Measurements from ENCODE around the gene C1orf232. TPM values are rescaled to one million over a fixed set of nuclear protein-coding genes. Genes with fewer than 3 reads are reported as not detected.

The C1orf232 gene
- total RNA-seq, 3 donors from 2014 or later (not counting 1 experiment from before 2014, with no cell fraction given): not detected

DNA sequence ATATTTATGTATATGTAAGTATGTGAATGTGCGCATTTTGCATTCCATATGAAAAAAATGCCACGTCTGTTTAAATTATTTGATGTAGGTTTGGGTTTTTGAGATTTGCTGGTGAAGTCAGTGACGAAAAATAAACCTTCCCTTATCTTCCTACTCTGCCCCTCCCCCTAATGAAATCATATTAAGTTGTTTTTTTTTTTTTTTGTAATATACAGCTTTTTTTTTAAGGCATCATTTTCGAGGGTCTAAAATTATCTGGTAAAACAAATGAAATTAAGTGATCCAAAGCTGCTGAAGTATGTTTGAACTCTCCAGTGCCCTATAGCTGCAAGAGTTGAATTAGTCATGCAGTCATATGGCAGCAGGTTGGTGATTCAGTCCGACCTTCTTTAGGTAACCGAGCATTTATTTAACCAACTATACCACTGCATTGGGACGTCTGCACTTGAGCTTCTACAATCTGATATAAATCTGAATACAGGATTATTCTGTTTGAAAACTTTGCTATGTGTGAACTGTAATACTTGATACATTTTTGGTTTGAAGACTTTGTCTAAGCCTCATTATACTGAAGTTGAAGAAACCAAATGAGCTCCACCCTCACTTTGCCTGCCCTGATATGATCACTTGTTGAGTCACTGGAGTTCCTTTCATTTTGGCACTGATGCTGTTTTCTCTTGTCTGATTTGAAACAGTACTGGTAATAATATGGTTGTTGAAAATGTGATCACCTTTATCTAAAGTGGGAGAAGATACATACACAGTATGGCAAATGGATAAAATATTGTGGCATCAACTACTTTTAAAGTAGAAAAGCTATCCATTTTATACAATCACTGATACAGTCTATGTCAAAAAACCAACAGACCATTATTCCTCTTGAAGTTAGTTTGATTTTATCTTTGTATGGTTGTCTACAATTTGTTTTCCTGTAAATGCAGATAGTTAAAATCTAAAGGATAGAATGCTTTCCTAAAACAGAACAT lies 45.5 kb downstream of the C1orf232 start:
- peak in 1 of 2 donors; percentile 28 for DNase-seq
- Mint-ChIP-seq H3K27ac (no peak overlapping the region), H3K4me3 (no peak overlapping the region), H3K9me3 (no peaks in the 10 kb centered on the region), H3K36me3 (no peaks in the 10 kb centered on the region), H3K4me1 (peaks cover 27 to 32% of the 10 kb centered on the region in 2 donors), H3K27me3 (ENCODE audit: low read depth in 2 of 2) (peaks cover 13 to 18% of the 10 kb centered on the region in 2 donors)
- Histone ChIP-seq H3K36me3 (ENCODE audit: control insufficient read depth, insufficient read depth, low read length) (peaks cover 14% of the 10 kb centered on the region), H3K27me3 (ENCODE audit: control insufficient read depth, insufficient read depth, low read length) (peaks cover 8% of the 10 kb centered on the region), H3K27ac (ENCODE audit: low read length) (no peak overlapping the region), H3K9me3 (ENCODE audit: control insufficient read depth, insufficient read depth, low read length) (no peaks in the 10 kb centered on the region), H3K4me3 (ENCODE audit: low read length) (no peak overlapping the region), H3K4me1 (ENCODE audit: control insufficient read depth, insufficient read depth, low read length) (peaks cover 15% of the 10 kb centered on the region)
- intact Hi-C loops (cut with micrococcal nuclease): no loop called here
- no peak for ATAC-seq
- TF ChIP-seq, protein P1, sequence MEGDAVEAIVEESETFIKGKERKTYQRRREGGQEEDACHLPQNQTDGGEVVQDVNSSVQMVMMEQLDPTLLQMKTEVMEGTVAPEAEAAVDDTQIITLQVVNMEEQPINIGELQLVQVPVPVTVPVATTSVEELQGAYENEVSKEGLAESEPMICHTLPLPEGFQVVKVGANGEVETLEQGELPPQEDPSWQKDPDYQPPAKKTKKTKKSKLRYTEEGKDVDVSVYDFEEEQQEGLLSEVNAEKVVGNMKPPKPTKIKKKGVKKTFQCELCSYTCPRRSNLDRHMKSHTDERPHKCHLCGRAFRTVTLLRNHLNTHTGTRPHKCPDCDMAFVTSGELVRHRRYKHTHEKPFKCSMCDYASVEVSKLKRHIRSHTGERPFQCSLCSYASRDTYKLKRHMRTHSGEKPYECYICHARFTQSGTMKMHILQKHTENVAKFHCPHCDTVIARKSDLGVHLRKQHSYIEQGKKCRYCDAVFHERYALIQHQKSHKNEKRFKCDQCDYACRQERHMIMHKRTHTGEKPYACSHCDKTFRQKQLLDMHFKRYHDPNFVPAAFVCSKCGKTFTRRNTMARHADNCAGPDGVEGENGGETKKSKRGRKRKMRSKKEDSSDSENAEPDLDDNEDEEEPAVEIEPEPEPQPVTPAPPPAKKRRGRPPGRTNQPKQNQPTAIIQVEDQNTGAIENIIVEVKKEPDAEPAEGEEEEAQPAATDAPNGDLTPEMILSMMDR (IDR thresholded peaks at IDR 0.05): no peak
- 82% methylated on average over 3 of the region's 7 CpGs for WGBS (ENCODE audit: insufficient coverage)

DNA sequence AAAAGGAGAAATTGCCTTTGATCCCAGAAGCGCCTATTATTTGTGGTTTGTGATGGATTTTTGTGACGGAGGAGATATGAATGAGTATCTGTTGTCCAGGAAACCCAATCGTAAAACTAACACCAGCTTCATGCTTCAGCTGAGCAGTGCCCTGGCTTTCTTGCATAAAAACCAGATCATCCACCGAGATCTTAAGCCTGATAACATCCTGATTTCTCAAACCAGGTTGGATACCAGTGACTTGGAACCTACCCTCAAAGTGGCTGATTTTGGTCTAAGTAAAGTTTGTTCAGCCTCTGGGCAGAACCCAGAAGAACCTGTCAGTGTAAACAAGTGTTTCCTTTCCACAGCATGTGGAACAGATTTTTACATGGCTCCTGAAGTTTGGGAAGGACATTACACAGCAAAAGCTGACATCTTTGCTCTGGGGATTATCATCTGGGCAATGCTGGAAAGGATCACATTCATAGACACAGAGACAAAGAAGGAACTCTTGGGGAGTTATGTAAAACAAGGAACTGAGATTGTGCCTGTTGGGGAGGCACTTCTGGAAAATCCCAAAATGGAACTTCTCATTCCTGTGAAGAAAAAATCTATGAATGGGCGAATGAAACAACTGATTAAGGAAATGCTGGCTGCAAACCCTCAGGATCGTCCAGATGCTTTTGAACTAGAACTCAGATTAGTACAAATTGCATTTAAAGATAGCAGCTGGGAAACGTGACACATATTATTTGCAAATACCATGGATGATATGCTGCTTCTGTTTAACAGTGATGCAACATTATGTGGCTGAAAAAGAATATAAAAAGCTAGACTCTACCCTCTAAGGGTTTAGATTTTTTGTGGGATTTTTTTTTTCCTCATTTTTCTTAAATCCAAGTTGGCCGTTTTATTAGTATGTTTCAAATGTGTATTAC lies 46.6 kb downstream of the C1orf232 start:
- Histone ChIP-seq H3K4me1 (ENCODE audit: control insufficient read depth, insufficient read depth, low read length) (peaks cover 7% of the 10 kb centered on the region), H3K27ac (ENCODE audit: low read length) (no peak overlapping the region), H3K4me3 (ENCODE audit: low read length) (no peak overlapping the region), H3K9me3 (ENCODE audit: control insufficient read depth, insufficient read depth, low read length) (no peaks in the 10 kb centered on the region), H3K27me3 (ENCODE audit: control insufficient read depth, insufficient read depth, low read length) (no peaks in the 10 kb centered on the region), H3K36me3 (ENCODE audit: control insufficient read depth, insufficient read depth, low read length) (peaks cover 21% of the 10 kb centered on the region)
- TF ChIP-seq, protein P1 (IDR thresholded peaks at IDR 0.05): no peak
- DNase-seq (no peak), ATAC-seq (no peak)
- intact Hi-C loops (cut with micrococcal nuclease): no loop called here
- WGBS (ENCODE audit: insufficient coverage): 88% methylated on average over 7 of the region's 8 CpGs
- Mint-ChIP-seq H3K27me3 (ENCODE audit: low read depth in 2 of 2) (peaks cover 3 to 7% of the 10 kb centered on the region in 2 donors), H3K4me3 (no peak overlapping the region), H3K4me1 (peaks cover 16 to 22% of the 10 kb centered on the region in 2 donors), H3K36me3 (no peaks in the 10 kb centered on the region), H3K27ac (no peak overlapping the region), H3K9me3 (no peaks in the 10 kb centered on the region)

DNA sequence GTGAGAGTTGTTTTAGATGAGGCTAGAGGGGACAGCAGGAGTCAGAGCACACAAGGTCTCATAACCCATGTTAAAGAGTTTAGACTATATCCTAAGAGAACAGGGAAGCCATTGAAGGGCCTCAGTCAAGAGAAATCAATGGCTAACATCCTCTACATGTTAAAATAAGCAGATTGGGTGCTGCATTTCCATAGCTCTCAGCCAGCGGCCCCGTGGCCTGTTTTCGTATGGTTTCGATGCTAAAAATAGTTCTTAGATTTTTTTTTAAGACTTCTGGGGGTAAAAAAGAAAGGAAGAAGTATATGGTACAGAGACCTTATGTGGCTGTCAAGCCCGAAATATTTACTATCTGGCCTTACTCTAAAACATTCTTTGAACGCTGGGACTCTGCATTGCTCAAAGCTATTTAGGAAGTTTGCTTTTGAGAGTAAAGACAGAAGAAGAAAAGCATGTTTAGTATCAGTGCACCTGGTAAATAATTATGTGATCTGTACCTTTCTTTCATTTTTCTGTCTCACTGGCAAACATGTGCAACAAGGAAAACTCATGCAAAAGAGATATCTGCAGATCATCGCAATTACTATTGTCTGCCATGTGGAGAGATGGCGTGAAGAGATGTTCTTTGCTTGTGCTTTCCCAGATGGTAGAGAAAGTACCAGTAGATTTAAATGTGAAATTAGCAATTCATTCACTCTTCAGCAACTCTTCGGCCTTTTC lies 48.7 kb downstream of the C1orf232 start:
- Histone ChIP-seq H3K36me3 (ENCODE audit: control insufficient read depth, insufficient read depth, low read length) (peaks cover 23% of the 10 kb centered on the region), H3K9me3 (ENCODE audit: control insufficient read depth, insufficient read depth, low read length) (no peaks in the 10 kb centered on the region), H3K4me3 (ENCODE audit: low read length) (no peak overlapping the region), H3K27me3 (ENCODE audit: control insufficient read depth, insufficient read depth, low read length) (no peaks in the 10 kb centered on the region), H3K4me1 (ENCODE audit: control insufficient read depth, insufficient read depth, low read length) (no peaks in the 10 kb centered on the region), H3K27ac (ENCODE audit: low read length) (no peak overlapping the region)
- H3K4me1 Mint-ChIP-seq: peaks cover 5 to 9% of the 10 kb centered on the region in 2 donors
- intact Hi-C loops (cut with micrococcal nuclease): loop anchor here (10.0 kb wide), 1 partner anchor 425 kb away; no protein-coding TSS in a partner anchor
- TF ChIP-seq, protein P1 (IDR thresholded peaks at IDR 0.05): no peak
- H3K9me3 Mint-ChIP-seq: no peaks in the 10 kb centered on the region
- no peak overlapping the region for H3K4me3 Mint-ChIP-seq
- no peaks in the 10 kb centered on the region for H3K36me3 Mint-ChIP-seq
- no peaks in the 10 kb centered on the region for H3K27me3 Mint-ChIP-seq (ENCODE audit: low read depth in 2 of 2)
- 74% methylated on average over 7 of the region's 9 CpGs for WGBS (ENCODE audit: insufficient coverage)
- no peak overlapping the region for H3K27ac Mint-ChIP-seq
- ATAC-seq (no peak), DNase-seq (no peak)
